Bronchial epithelial cell (primary cell): ENCODE results near the gene ACKR3. TPM values are rescaled to one million over a fixed set of nuclear protein-coding genes. Genes with fewer than 3 reads are reported as not detected.

Experiments used
- DNase-seq: peaks from one replicate; pipeline ENCODE4 v3.0.0-alpha.2; 2010; ENCODE audit warnings: low read depth
- FAIRE-seq: peaks from 2 replicates; lab custom pipeline; 2011; peaks lifted over from hg19 to GRCh38; lab: Jason Lieb, UNC
- H3K27me3 ChIP-seq: 2 replicates; pipeline ENCODE4 v1.5.1; 2011; ENCODE audit warnings: low read length; ENCODE audit not compliant: control insufficient read depth, insufficient read depth
- H3K36me3 ChIP-seq: 2 replicates; pipeline ENCODE4 v1.5.1; 2011; ENCODE audit warnings: low read length; ENCODE audit not compliant: control insufficient read depth, insufficient read depth
- H3K4me3 ChIP-seq: 2 replicates; pipeline ENCODE4 v1.5.1; 2011; ENCODE audit warnings: mild to moderate bottlenecking, low read depth, low read length, control low read depth
- CTCF ChIP-seq: IDR thresholded peaks from 2 replicates; pipeline ENCODE4 v1.5.1; 2011; ENCODE audit warnings: mild to moderate bottlenecking, moderate library complexity, low read length, control low read depth, inconsistent platforms; ENCODE audit not compliant: insufficient read depth, severe bottlenecking
- total RNA-seq: library from RNA; depleted of rRNA; stranded (reverse); fragments of >200 nt; gene quantifications from 2 replicates; pipeline ENCODE4 v1.2.1, GENCODE V29; 2014

Gene ACKR3
- total RNA-seq, 1 donor from 2014 or later, result 17.9 TPM

- Histone ChIP-seq H3K36me3 (peaks cover 2% of the 10 kb centered on the region), H3K27me3 (no peaks in the 10 kb centered on the region), H3K4me3 (peak overlapping the region; percentile 46)
- no peak for TF ChIP-seq CTCF
- DNase-seq (no peak), FAIRE-seq (no peak)
Observed at GRCh38 chr2:236571145-236571544, 1.5 kb downstream of the ACKR3 start.

GRCh38 chr2:236572482-236572881 lies 2.9 kb downstream of the ACKR3 start:
- H3K4me3 ChIP-seq, result peak overlapping the region; percentile 0
- no peak for TF ChIP-seq CTCF
- peaks cover 2% of the 10 kb centered on the region for H3K36me3 ChIP-seq
- FAIRE-seq (no peak), DNase-seq (no peak)
- no peaks in the 10 kb centered on the region for H3K27me3 ChIP-seq

- H3K4me3 ChIP-seq, result no peak overlapping the region
- H3K27me3 ChIP-seq, result no peaks in the 10 kb centered on the region
- H3K36me3 ChIP-seq, result peaks cover 4% of the 10 kb centered on the region
- FAIRE-seq, result no peak
- TF ChIP-seq CTCF, result no peak
- DNase-seq, result no peak
Observed at GRCh38 chr2:236573066-236573929, 3.7 kb downstream of the ACKR3 start.

- H3K4me3 ChIP-seq, result no peak overlapping the region
Observed at GRCh38 chr2:236574000-236574399, 4.4 kb downstream of the ACKR3 start.

GRCh38 chr2:236574424-236575145 lies 5.0 kb downstream of the ACKR3 start:
- FAIRE-seq (peak; percentile 81), DNase-seq (peak; percentile 34)
- no peak overlapping the region for H3K4me3 ChIP-seq
- peaks cover 5% of the 10 kb centered on the region for H3K36me3 ChIP-seq
- H3K27me3 ChIP-seq, result no peaks in the 10 kb centered on the region
- TF ChIP-seq CTCF, result no peak

More at GRCh38 chr2:236574000-236574399, 4.4 kb downstream of the ACKR3 start:
- no peak for TF ChIP-seq CTCF
- FAIRE-seq (no peak), DNase-seq (no peak)
- Histone ChIP-seq H3K36me3 (peaks cover 4% of the 10 kb centered on the region), H3K27me3 (no peaks in the 10 kb centered on the region)
